ENCODE results near the gene DCDC1.

Gene DCDC1

DNA sequence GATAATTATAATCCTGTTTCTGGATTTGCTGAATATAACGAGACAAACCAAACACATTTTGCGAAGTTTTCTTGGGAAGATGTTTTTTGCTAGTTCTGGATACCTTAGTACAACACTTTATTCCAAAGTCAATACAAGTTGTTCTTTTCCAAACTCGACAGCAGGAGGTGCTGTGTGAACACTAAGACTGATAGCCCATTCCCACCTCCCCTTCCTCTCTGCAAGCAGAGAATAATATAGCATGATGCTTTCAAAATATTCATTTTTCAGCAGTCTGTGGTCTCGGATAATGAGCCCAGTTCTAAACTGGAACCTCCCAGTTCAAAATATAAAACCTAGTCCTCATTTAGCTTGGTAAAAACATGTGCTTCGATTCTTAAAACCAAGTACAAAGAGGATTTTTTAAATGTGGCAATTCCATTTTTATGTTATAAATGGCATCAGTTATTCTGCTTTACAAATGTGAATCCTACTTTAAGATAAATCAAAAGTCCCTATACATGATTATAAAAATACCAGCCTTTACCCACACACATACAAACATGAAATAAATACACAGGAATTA lies 129.1 kb downstream of the DCDC1 start:
- Histone ChIP-seq H3K9ac (ENCODE audit: low read length) (no peak overlapping the region), H3K27ac (ENCODE audit: low read depth, low read length) (no peak overlapping the region), H2BK120ac (ENCODE audit: low read depth, low read length) (no peak overlapping the region), H3K23ac (ENCODE audit: low read length) (no peak overlapping the region), H3K4me1 (ENCODE audit: control insufficient read depth, low read depth, low read length) (no peaks in the 10 kb centered on the region), H2BK5ac (ENCODE audit: low read length) (no peak overlapping the region), H3K4me2 (ENCODE audit: low read length) (no peak overlapping the region), H3K36me3 (ENCODE audit: control insufficient read depth, insufficient read depth, low read length) (no peaks in the 10 kb centered on the region), H4K8ac (ENCODE audit: low read depth, low read length) (no peak overlapping the region), H4K5ac (ENCODE audit: low read length) (no peak overlapping the region), H3K18ac (ENCODE audit: low read length) (no peak overlapping the region), H3K27me3 (ENCODE audit: insufficient read depth, low read length, poor library complexity) (no peaks in the 10 kb centered on the region), H3K56ac (ENCODE audit: low read length) (no peak overlapping the region), H3K79me1 (ENCODE audit: low read length) (no peaks in the 10 kb centered on the region), H2BK15ac (replicated peaks; ENCODE audit: low read depth) (no peak overlapping the region), H2AK5ac (ENCODE audit: low read length) (no peak overlapping the region), H3K79me2 (ENCODE audit: control insufficient read depth, insufficient read depth, low read length) (no peaks in the 10 kb centered on the region), H3K4ac (ENCODE audit: low read depth, low read length) (no peak overlapping the region), H3K4me3 (ENCODE audit: low read length) (no peak overlapping the region)
- DNase-seq: peak; percentile 72
- WGBS (ENCODE audit: extremely low coverage, insufficient coverage, low lambda C conversion rate): no CpG with 5 or more reads among the region's 5 CpGs

DNA sequence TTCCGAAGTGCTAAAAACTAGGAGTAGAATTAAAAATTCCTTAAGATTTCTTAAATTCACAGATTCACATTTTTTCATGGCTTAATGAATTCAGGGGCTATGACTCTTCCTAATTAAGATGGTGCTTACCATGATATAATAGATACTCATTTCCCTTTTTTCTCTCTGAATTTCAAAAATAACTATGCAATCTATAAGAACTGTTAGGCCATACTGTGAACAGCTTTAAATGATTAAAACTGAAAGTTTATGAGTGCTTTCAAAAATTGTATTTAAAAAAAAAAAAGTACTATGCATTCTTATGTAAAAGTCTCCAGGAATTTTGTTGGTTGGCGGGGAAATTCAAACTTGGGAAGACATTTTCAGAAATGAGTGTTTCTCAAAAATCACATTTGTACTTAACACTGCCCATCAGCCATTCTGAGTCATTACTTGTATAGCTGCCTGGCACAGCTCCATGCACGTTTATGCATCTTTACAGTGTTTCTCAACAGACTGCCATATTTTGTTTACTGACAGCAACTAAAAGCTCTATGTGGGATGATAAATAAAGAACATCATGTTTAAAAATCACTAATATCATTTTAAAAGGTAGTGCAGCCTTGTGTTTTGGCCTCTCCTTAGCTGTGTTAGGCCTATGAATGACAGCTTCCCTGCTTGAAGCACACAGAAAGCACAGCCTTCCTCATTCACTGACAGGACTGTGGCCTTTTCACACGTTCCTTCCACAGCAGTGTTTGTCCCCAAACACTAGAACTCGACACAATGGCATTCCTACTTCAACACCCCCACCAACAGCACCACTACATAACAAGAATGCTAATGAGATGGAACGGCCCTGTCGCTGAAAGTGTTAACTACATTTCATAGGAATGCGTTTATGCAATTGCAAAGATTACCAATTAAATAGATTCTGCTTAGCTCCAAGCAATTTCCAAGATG lies 131.4 kb downstream of the DCDC1 start:
- Histone ChIP-seq H3K23ac (ENCODE audit: low read length) (no peak overlapping the region), H3K36me3 (ENCODE audit: control insufficient read depth, insufficient read depth, low read length) (no peaks in the 10 kb centered on the region), H3K4me3 (ENCODE audit: low read length) (no peak overlapping the region), H3K4me2 (ENCODE audit: low read length) (no peak overlapping the region), H3K27ac (ENCODE audit: low read depth, low read length) (peak overlapping the region; percentile 74), H3K79me1 (ENCODE audit: low read length) (no peaks in the 10 kb centered on the region), H2BK5ac (ENCODE audit: low read length) (no peak overlapping the region), H3K4ac (ENCODE audit: low read depth, low read length) (no peak overlapping the region), H3K18ac (ENCODE audit: low read length) (no peak overlapping the region), H3K9ac (ENCODE audit: low read length) (no peak overlapping the region), H4K8ac (ENCODE audit: low read depth, low read length) (no peak overlapping the region), H3K27me3 (ENCODE audit: insufficient read depth, low read length, poor library complexity) (no peaks in the 10 kb centered on the region), H3K79me2 (ENCODE audit: control insufficient read depth, insufficient read depth, low read length) (no peaks in the 10 kb centered on the region), H2BK120ac (ENCODE audit: low read depth, low read length) (no peak overlapping the region), H4K5ac (ENCODE audit: low read length) (no peak overlapping the region), H2AK5ac (ENCODE audit: low read length) (no peak overlapping the region), H3K56ac (ENCODE audit: low read length) (no peak overlapping the region), H3K4me1 (ENCODE audit: control insufficient read depth, low read depth, low read length) (no peaks in the 10 kb centered on the region), H2BK15ac (replicated peaks; ENCODE audit: low read depth) (no peak overlapping the region)
- no CpG with 5 or more reads among the region's 8 CpGs for WGBS (ENCODE audit: extremely low coverage, insufficient coverage, low lambda C conversion rate)
- DNase-seq: peak; percentile 94

DNA sequence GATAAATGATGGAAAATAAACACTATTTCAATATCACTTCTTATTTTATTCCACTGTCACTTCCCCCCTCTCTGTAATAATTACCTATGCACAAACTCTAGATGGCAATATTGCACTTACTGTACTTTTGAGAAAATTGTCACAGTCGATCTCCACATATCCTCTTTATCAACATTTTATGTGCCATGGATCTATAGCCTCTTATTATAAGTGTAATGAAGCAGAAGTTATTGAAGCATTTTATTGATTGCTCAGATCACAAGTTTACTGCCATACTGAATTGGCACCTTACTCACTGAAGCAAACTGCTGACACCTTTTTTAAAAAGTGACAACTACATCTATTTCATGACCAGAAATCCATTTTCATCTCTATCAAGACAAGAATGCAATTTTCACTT lies 133.4 kb downstream of the DCDC1 start:
- no peak overlapping the region for H3K4ac ChIP-seq (ENCODE audit: low read depth, low read length)
- no peak overlapping the region for H4K8ac ChIP-seq (ENCODE audit: low read depth, low read length)
- no peak overlapping the region for H3K56ac ChIP-seq (ENCODE audit: low read length)
- H3K27ac ChIP-seq (ENCODE audit: low read depth, low read length): no peak overlapping the region
- H3K18ac ChIP-seq (ENCODE audit: low read length): no peak overlapping the region
- H3K23ac ChIP-seq (ENCODE audit: low read length): no peak overlapping the region
- no peak overlapping the region for H4K5ac ChIP-seq (ENCODE audit: low read length)
- H3K4me2 ChIP-seq (ENCODE audit: low read length): no peak overlapping the region
- no peaks in the 10 kb centered on the region for H3K36me3 ChIP-seq (ENCODE audit: control insufficient read depth, insufficient read depth, low read length)
- no peaks in the 10 kb centered on the region for H3K79me2 ChIP-seq (ENCODE audit: control insufficient read depth, insufficient read depth, low read length)
- no peak for DNase-seq
- H3K4me3 ChIP-seq (ENCODE audit: low read length): no peak overlapping the region
- no peaks in the 10 kb centered on the region for H3K4me1 ChIP-seq (ENCODE audit: control insufficient read depth, low read depth, low read length)
- no CpG with 5 or more reads among the region's 1 CpG for WGBS (ENCODE audit: extremely low coverage, insufficient coverage, low lambda C conversion rate)
- H2BK120ac ChIP-seq (ENCODE audit: low read depth, low read length): no peak overlapping the region
- no peak overlapping the region for H2BK5ac ChIP-seq (ENCODE audit: low read length)
- H3K79me1 ChIP-seq (ENCODE audit: low read length): no peaks in the 10 kb centered on the region
- no peak overlapping the region for H2AK5ac ChIP-seq (ENCODE audit: low read length)
- H2BK15ac ChIP-seq (replicated peaks; ENCODE audit: low read depth): no peak overlapping the region
- H3K9ac ChIP-seq (ENCODE audit: low read length): no peak overlapping the region
- no peaks in the 10 kb centered on the region for H3K27me3 ChIP-seq (ENCODE audit: insufficient read depth, low read length, poor library complexity)

DNA sequence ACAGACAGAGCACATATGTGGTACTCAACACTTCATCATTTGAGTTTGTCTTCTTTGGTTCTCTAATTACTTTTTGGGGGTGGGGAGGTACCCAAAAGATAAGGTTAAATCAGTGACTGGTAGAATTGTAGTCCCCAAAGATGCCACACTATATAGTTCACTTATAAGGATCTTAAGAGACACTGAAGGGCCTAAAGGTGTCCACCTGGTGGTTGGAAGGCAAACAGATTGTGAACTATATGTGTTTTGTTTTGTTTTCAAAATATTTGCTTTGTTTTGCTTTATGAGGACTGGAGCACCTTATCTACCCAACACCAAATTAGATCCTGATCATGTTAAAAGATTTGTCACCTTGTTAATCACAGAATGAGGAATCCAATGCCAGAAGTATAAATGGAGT lies 136.1 kb downstream of the DCDC1 start:
- Histone ChIP-seq H4K8ac (ENCODE audit: low read depth, low read length) (no peak overlapping the region), H2AK5ac (ENCODE audit: low read length) (no peak overlapping the region), H3K27ac (ENCODE audit: low read depth, low read length) (no peak overlapping the region), H3K4me3 (ENCODE audit: low read length) (no peak overlapping the region), H3K79me1 (ENCODE audit: low read length) (no peaks in the 10 kb centered on the region), H2BK15ac (replicated peaks; ENCODE audit: low read depth) (no peak overlapping the region), H3K56ac (ENCODE audit: low read length) (no peak overlapping the region), H3K79me2 (ENCODE audit: control insufficient read depth, insufficient read depth, low read length) (no peaks in the 10 kb centered on the region), H3K4me2 (ENCODE audit: low read length) (no peak overlapping the region), H3K36me3 (ENCODE audit: control insufficient read depth, insufficient read depth, low read length) (no peaks in the 10 kb centered on the region), H3K9ac (ENCODE audit: low read length) (no peak overlapping the region), H3K4ac (ENCODE audit: low read depth, low read length) (no peak overlapping the region), H3K27me3 (ENCODE audit: insufficient read depth, low read length, poor library complexity) (no peaks in the 10 kb centered on the region), H2BK120ac (ENCODE audit: low read depth, low read length) (no peak overlapping the region), H4K5ac (ENCODE audit: low read length) (no peak overlapping the region), H3K4me1 (ENCODE audit: control insufficient read depth, low read depth, low read length) (no peaks in the 10 kb centered on the region), H2BK5ac (ENCODE audit: low read length) (no peak overlapping the region), H3K23ac (ENCODE audit: low read length) (no peak overlapping the region), H3K18ac (ENCODE audit: low read length) (no peak overlapping the region)
- peak; percentile 40 for DNase-seq

DNA sequence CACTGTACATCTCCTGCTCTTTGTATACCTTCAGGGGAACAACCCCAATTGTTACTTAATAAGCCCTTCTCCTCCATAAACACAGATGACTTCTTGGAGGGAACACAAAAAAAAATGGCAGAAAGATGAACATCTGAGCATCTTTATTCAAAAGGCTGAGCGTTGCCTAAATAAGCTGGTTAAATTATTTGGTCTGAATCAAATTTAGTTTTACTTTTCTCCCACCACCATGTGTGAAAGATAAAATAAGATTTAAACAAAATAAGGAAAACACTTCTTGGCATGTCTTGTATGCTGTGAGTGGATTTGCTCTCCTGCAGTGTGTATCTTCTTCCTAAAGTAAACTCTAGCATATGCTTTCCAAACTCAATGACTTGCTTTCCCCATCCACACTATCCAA lies 137.9 kb downstream of the DCDC1 start:
- Histone ChIP-seq H3K36me3 (ENCODE audit: control insufficient read depth, insufficient read depth, low read length) (no peaks in the 10 kb centered on the region), H3K4me2 (ENCODE audit: low read length) (no peak overlapping the region), H2BK15ac (replicated peaks; ENCODE audit: low read depth) (no peak overlapping the region), H3K79me1 (ENCODE audit: low read length) (no peaks in the 10 kb centered on the region), H2BK120ac (ENCODE audit: low read depth, low read length) (no peak overlapping the region), H3K4ac (ENCODE audit: low read depth, low read length) (no peak overlapping the region), H4K8ac (ENCODE audit: low read depth, low read length) (no peak overlapping the region), H2BK5ac (ENCODE audit: low read length) (no peak overlapping the region), H3K79me2 (ENCODE audit: control insufficient read depth, insufficient read depth, low read length) (no peaks in the 10 kb centered on the region), H3K18ac (ENCODE audit: low read length) (no peak overlapping the region), H2AK5ac (ENCODE audit: low read length) (no peak overlapping the region), H3K9ac (ENCODE audit: low read length) (no peak overlapping the region), H4K5ac (ENCODE audit: low read length) (no peak overlapping the region), H3K4me1 (ENCODE audit: control insufficient read depth, low read depth, low read length) (no peaks in the 10 kb centered on the region), H3K27ac (ENCODE audit: low read depth, low read length) (no peak overlapping the region), H3K4me3 (ENCODE audit: low read length) (no peak overlapping the region), H3K23ac (ENCODE audit: low read length) (no peak overlapping the region), H3K27me3 (ENCODE audit: insufficient read depth, low read length, poor library complexity) (no peaks in the 10 kb centered on the region), H3K56ac (ENCODE audit: low read length) (no peak overlapping the region)
- WGBS (ENCODE audit: extremely low coverage, insufficient coverage, low lambda C conversion rate): no CpG with 5 or more reads among the region's 1 CpG
- DNase-seq: no peak
